SU-DHL-6 (cell line): Measurements from ENCODE around the gene ITGB5.

Experiments
- CTCF ChIP-seq: fragments of 200-600 bp; sonication (generic); IDR thresholded peaks from one replicate; pipeline ENCODE4 v1.5.1; 2017; ENCODE audit warnings: antibody characterized with exemption, mild to moderate bottlenecking, low read length, moderate library complexity; ENCODE audit not compliant: insufficient read depth, poor library complexity, severe bottlenecking
- EZH2phosphoT487 ChIP-seq: fragments of 200-600 bp; sonication (generic), shearing (Covaris generic); conservative IDR thresholded peaks from 2 replicates; pipeline ENCODE4 v1.6.1; 2018; ENCODE audit warnings: mild to moderate bottlenecking, antibody characterized with exemption, low read length, moderate library complexity, mixed read lengths

GRCh38 chr3:124823206-124823605, 64.0 kb downstream of the ITGB5 start:
- TF ChIP-seq EZH2phosphoT487, result no peak
- no peak for TF ChIP-seq CTCF
